H1 (cell line): Measurements from ENCODE around the gene CACNA1G. TPM values are rescaled to one million over a fixed set of nuclear protein-coding genes. Genes with fewer than 3 reads are reported as not detected.

Source experiments
- CTCF ChIA-PET: fragments of 300-600 bp; sonication (Branson Sonifier 250); formaldehyde crosslinking; loops from one replicate; lab custom pipeline; 2021; ENCODE audit not compliant: partially characterized antibody; lab: Charles Lee
- POLR2A ChIA-PET: fragments of 300-600 bp; sonication (Branson Sonifier 250); formaldehyde crosslinking; loops from one replicate; lab custom pipeline; 2021; ENCODE audit warnings: inconsistent platforms; ENCODE audit not compliant: partially characterized antibody; lab: Charles Lee
- DNase-seq, 2 experiments: peaks; one replicate each; pipeline versions ENCODE4 v3.0.0 to v3.0.0-alpha.2; 2010 to 2022; ENCODE audit warnings: low spot score in 2 of 2, low read depth in 1 of 2, mixed read lengths in 1 of 2
- FAIRE-seq: peaks from 2 replicates; lab custom pipeline; 2011; peaks lifted over from hg19 to GRCh38; lab: Jason Lieb, UNC
- H2AFZ ChIP-seq: 2 replicates; pipeline ENCODE4 v1.8.1; 2012; ENCODE audit warnings: low read length, inconsistent platforms
- H2AK5ac ChIP-seq: 2 replicates; pipeline ENCODE4 v1.6.1; 2013; ENCODE audit warnings: low read depth, low read length
- H2BK120ac ChIP-seq: replicated peaks from 2 replicates; pipeline ENCODE3; 2013; ENCODE audit warnings: low read depth, low read length, inconsistent platforms
- H2BK12ac ChIP-seq: 2 replicates; pipeline ENCODE4 v1.6.1; 2013; ENCODE audit warnings: low read depth, low read length
- H2BK15ac ChIP-seq: 2 replicates; pipeline ENCODE4 v1.6.1; 2013; ENCODE audit warnings: low read length
- H2BK20ac ChIP-seq: 2 replicates; pipeline ENCODE4 v1.6.1; 2013; ENCODE audit warnings: low read length
- H2BK5ac ChIP-seq: 2 replicates; pipeline ENCODE4 v1.6.1; 2013; ENCODE audit warnings: low read depth, low read length
- H3K14ac ChIP-seq: 2 replicates; pipeline ENCODE4 v1.6.1; 2013; ENCODE audit warnings: inconsistent platforms; ENCODE audit not compliant: insufficient read length
- H3K18ac ChIP-seq: 2 replicates; pipeline ENCODE4 v1.6.1; 2013; ENCODE audit warnings: low read length; ENCODE audit errors: extremely low read depth
- H3K23ac ChIP-seq: 2 replicates; pipeline ENCODE4 v1.6.1; 2013; ENCODE audit warnings: inconsistent platforms; ENCODE audit not compliant: insufficient read length
- H3K23me2 ChIP-seq: 2 replicates; pipeline ENCODE4 v1.6.1; 2013; ENCODE audit warnings: low read depth, low read length
- H3K27ac ChIP-seq: 2 replicates; pipeline ENCODE4 v1.6.1; 2011; ENCODE audit warnings: low read depth, low read length, inconsistent platforms
- H3K27me3 ChIP-seq, 4 experiments: replicated peaks in 1 of 4; 1 replicate in 1 of 4; 2 replicates in 3 of 4; pipeline versions ENCODE4 v1.6.1 to v1.8.1; 2011 to 2013; ENCODE audit warnings: low read length in 3 of 4, mild to moderate bottlenecking in 3 of 4, inconsistent platforms in 2 of 4, mixed read lengths in 2 of 4, moderate library complexity in 1 of 4; ENCODE audit not compliant: control insufficient read depth in 3 of 4, insufficient read depth in 3 of 4; ENCODE audit errors: extremely low read depth in 1 of 4
- H3K36me3 ChIP-seq, 4 experiments: 2 replicates each; pipeline versions ENCODE4 v1.6.1 to v1.8.1; 2011 to 2013; ENCODE audit warnings: mild to moderate bottlenecking in 4 of 4, low read length in 3 of 4, moderate library complexity in 2 of 4, control low read depth in 1 of 4, inconsistent platforms in 1 of 4; ENCODE audit not compliant: insufficient read depth in 4 of 4, control insufficient read depth in 2 of 4
- H3K4ac ChIP-seq: replicated peaks from 2 replicates; pipeline ENCODE3; 2013; ENCODE audit warnings: low read length, low read depth, mixed read lengths, inconsistent platforms; ENCODE audit not compliant: insufficient read length
- H3K4me1 ChIP-seq, 4 experiments: replicated peaks in 1 of 4; 1 replicate in 1 of 4; 2 replicates in 3 of 4; pipeline versions ENCODE4 v1.6.1 to v1.8.1; 2011 to 2013; ENCODE audit warnings: low read length in 3 of 4, inconsistent platforms in 2 of 4, mixed read lengths in 1 of 4; ENCODE audit not compliant: insufficient read depth in 4 of 4, control insufficient read depth in 3 of 4
- H3K4me2 ChIP-seq, 2 experiments: 2 replicates each; pipeline versions ENCODE4 v1.6.1 to v1.8.1; 2011 to 2013; ENCODE audit warnings: low read depth in 2 of 2, low read length in 2 of 2, control low read depth in 1 of 2, inconsistent platforms in 1 of 2, mild to moderate bottlenecking in 1 of 2; ENCODE audit not compliant: insufficient read depth in 1 of 2
- H3K4me3 ChIP-seq, 4 experiments: fragments of 200-600, 300-600 bp in 1 of 4; sonication (generic), shearing (Covaris generic), sonication (Bioruptor Twin) in 1 of 4; 2 replicates each; pipeline versions ENCODE4 v1.5.1 to v1.8.1; 2011 to 2016; ENCODE audit warnings: low read length in 4 of 4, low read depth in 3 of 4, control low read depth in 2 of 4, inconsistent platforms in 2 of 4, mild to moderate bottlenecking in 2 of 4, mixed read lengths in 1 of 4, moderate library complexity in 1 of 4; ENCODE audit not compliant: insufficient read depth in 2 of 4; ENCODE audit errors: extremely low read depth in 1 of 4
- H3K56ac ChIP-seq: replicated peaks from 2 replicates; pipeline ENCODE3; 2013; ENCODE audit warnings: low read depth, mild to moderate bottlenecking, mixed read lengths, low read length, inconsistent platforms; ENCODE audit not compliant: insufficient read length
- H3K79me1 ChIP-seq: 2 replicates; pipeline ENCODE4 v1.6.1; 2013; ENCODE audit warnings: low read depth, low read length, control low read depth
- H3K79me2 ChIP-seq, 2 experiments: 2 replicates each; pipeline versions ENCODE4 v1.6.1 to v1.8.1; 2012 to 2013; ENCODE audit warnings: low read length in 2 of 2, mild to moderate bottlenecking in 2 of 2, inconsistent platforms in 1 of 2; ENCODE audit not compliant: insufficient read depth in 2 of 2, control insufficient read depth in 1 of 2
- H3K9ac ChIP-seq, 4 experiments: replicated peaks in 1 of 4; 1 replicate in 1 of 4; 2 replicates in 3 of 4; pipeline versions ENCODE4 v1.6.1 to v1.8.1; 2011 to 2013; ENCODE audit warnings: low read depth in 3 of 4, low read length in 3 of 4, control low read depth in 2 of 4, mild to moderate bottlenecking in 2 of 4, moderate library complexity in 2 of 4, inconsistent platforms in 1 of 4; ENCODE audit errors: extremely low read depth in 1 of 4
- H3K9me3 ChIP-seq, 2 experiments: 2 replicates each; pipeline versions ENCODE4 v1.6.1 to v1.8.1; 2012 to 2013; ENCODE audit warnings: mild to moderate bottlenecking in 2 of 2, moderate library complexity in 2 of 2, control low read depth in 1 of 2, inconsistent platforms in 1 of 2, low read depth in 1 of 2, low read length in 1 of 2, mixed read lengths in 1 of 2; ENCODE audit not compliant: insufficient read depth in 2 of 2
- H4K20me1 ChIP-seq, 2 experiments: replicated peaks in 1 of 2; 2 replicates each; pipeline versions ENCODE3 to v1.8.1; 2011 to 2013; ENCODE audit warnings: inconsistent platforms in 2 of 2, low read length in 2 of 2, mild to moderate bottlenecking in 1 of 2; ENCODE audit not compliant: insufficient read depth in 2 of 2, control insufficient read depth in 1 of 2
- H4K5ac ChIP-seq: 2 replicates; pipeline ENCODE4 v1.6.1; 2013; ENCODE audit warnings: low read length, low read depth, mixed read lengths, inconsistent platforms; ENCODE audit not compliant: insufficient read length
- H4K8ac ChIP-seq: 2 replicates; pipeline ENCODE4 v1.8.0; 2013; ENCODE audit warnings: mild to moderate bottlenecking, moderate library complexity, low read length, inconsistent platforms; ENCODE audit not compliant: insufficient read depth; ENCODE audit errors: extremely low read depth
- H4K91ac ChIP-seq: replicated peaks from 2 replicates; pipeline ENCODE3; 2013; ENCODE audit warnings: low read length, mixed read lengths, inconsistent platforms; ENCODE audit not compliant: insufficient read length
- WGBS, 2 experiments: shearing (Covaris generic) in 1 of 2; methylation state at CpG; one replicate each; pipeline versions ENCODE4 v1.1.6 to v1.1.7; 2013 to 2015; ENCODE audit warnings: low lambda C conversion rate in 2 of 2, mixed read lengths in 2 of 2, inconsistent platforms in 1 of 2, low coverage in 1 of 2, missing lambda C conversion rate in 1 of 2; ENCODE audit not compliant: insufficient replicate concordance in 2 of 2, insufficient coverage in 1 of 2, insufficient read length in 1 of 2; ENCODE audit errors: extremely low coverage in 1 of 2, missing lambda C conversion rate in 1 of 2; 5-methylcytosine and 5-hydroxymethylcytosine counted together
- polyA plus RNA-seq, 7 experiments: library from polyadenylated mRNA; depleted of rRNA in 3 of 7; stranded (reverse) in 5 of 7; unstranded in 2 of 7; fragments of >200 nt in 5 of 7; fragments of 200-250 nt in 2 of 7; gene quantifications; 1 replicate in 5 of 7; 2 replicates in 1 of 7; 4 replicates in 1 of 7; pipeline versions ENCODE4 v1.2.1 to v1.2.3, GENCODE V29; 2011 to 2013; ENCODE audit warnings: missing spikeins in 2 of 7, mixed read lengths in 2 of 7
- total RNA-seq: library from RNA; stranded (reverse); fragmentation: NEBNext Ultra II Directional; extraction: Animal tissue kit (Norgen Biotek cat#: 25700); gene quantifications from 2 replicates; pipeline ENCODE4 v1.2.1, GENCODE V29; 2021

Gene CACNA1G
- total and polyA plus RNA-seq, 2 of the 8 experiments (the other 6 are each of a cell fraction or from before 2014, with no cell fraction given) = 2.9 to 4.9 TPM

- Histone ChIP-seq H2BK20ac (no peak overlapping the region), H4K91ac (no peak overlapping the region), H2BK5ac (no peak overlapping the region), H2BK15ac (no peak overlapping the region), H4K20me1 (no peaks in the 10 kb centered on the region), H4K8ac (no peak overlapping the region), H3K4me3 (no peak overlapping the region), H3K14ac (no peak overlapping the region), H3K4me1 (peaks cover 0 to 4% (median 1%) of the 10 kb centered on the region in 4 experiments; a peak in 4 of 7 replicates), H4K5ac (no peak overlapping the region), H3K4ac (no peak overlapping the region), H2BK12ac (no peak overlapping the region), H3K23ac (no peak overlapping the region), H3K9me3 (no peaks in the 10 kb centered on the region), H3K23me2 (peaks cover 4% of the 10 kb centered on the region; the same call in 1 of the 2 replicates), H3K79me2 (no peaks in the 10 kb centered on the region), H3K27ac (no peak overlapping the region), H3K56ac (no peak overlapping the region), H3K4me2 (no peak overlapping the region; a peak in 1 of 4 replicates), H3K79me1 (no peaks in the 10 kb centered on the region), H2AFZ (no peak overlapping the region), H2BK120ac (no peak overlapping the region), H3K9ac (no peak overlapping the region), H3K27me3 (peaks cover 25 to 44% (median 39%) of the 10 kb centered on the region in 4 experiments), H2AK5ac (no peak overlapping the region), H3K18ac (no peak overlapping the region), H3K36me3 (no peaks in the 10 kb centered on the region)
- CTCF ChIA-PET = interaction anchor here (1.6 to 14.5 kb wide), 5 partner anchors 9 to 57 kb away, joined by 6 to 391 read pairs (median 135); no protein-coding TSS in a partner anchor
- DNase-seq (no peak), FAIRE-seq (no peak)
- POLR2A ChIA-PET = no interaction called here
- 92% methylated on average over 9 of the region's 9 CpGs; no CpG with 5 or more reads in 1 of the 2 experiments for WGBS, 2 experiments
Measured at GRCh38 chr17:50633683-50634082, 73.2 kb downstream of the CACNA1G start.
